Keratinocyte (primary cell): ENCODE measurements around the gene PHACTR1.

Source experiments
- EZH2 ChIP-seq: IDR thresholded peaks from one replicate; pipeline ENCODE4 v1.6.1; 2012; ENCODE audit warnings: inconsistent platforms, mild to moderate bottlenecking, low read length, moderate library complexity
- TF ChIP-seq, protein P1 (sequence below), 3 experiments: IDR thresholded peaks in 1 of 3; conservative IDR thresholded peaks in 1 of 3; optimal IDR thresholded peaks in 1 of 3; 2 replicates in 2 of 3; 3 replicates in 1 of 3; pipeline versions ENCODE3 to v1.5.1; 2011; ENCODE audit warnings: low read length in 3 of 3, mild to moderate bottlenecking in 3 of 3, moderate library complexity in 2 of 3, control low read depth in 1 of 3, inconsistent platforms in 1 of 3; ENCODE audit not compliant: insufficient read depth in 2 of 3; ENCODE audit errors: extremely low read depth in 1 of 3

DNA sequence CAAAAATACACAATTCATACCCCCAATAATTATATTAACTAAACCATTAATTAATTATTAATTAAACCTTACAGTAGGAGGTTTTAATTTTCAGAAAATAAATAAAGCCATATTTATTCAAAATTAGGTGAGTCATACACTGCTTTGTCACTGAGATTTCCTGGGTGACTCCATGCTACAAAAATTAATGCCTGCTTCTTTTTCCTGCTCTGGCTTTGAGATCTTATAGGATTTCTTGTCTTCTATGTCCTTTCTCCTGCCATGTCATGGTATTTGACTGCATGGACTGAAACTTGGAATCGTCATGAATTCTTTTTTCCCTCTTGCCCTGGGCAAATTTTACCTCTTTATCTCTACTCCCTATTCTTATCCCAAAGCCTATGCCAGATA, 133.2 kb downstream of the PHACTR1 start:
- TF ChIP-seq, protein P1, sequence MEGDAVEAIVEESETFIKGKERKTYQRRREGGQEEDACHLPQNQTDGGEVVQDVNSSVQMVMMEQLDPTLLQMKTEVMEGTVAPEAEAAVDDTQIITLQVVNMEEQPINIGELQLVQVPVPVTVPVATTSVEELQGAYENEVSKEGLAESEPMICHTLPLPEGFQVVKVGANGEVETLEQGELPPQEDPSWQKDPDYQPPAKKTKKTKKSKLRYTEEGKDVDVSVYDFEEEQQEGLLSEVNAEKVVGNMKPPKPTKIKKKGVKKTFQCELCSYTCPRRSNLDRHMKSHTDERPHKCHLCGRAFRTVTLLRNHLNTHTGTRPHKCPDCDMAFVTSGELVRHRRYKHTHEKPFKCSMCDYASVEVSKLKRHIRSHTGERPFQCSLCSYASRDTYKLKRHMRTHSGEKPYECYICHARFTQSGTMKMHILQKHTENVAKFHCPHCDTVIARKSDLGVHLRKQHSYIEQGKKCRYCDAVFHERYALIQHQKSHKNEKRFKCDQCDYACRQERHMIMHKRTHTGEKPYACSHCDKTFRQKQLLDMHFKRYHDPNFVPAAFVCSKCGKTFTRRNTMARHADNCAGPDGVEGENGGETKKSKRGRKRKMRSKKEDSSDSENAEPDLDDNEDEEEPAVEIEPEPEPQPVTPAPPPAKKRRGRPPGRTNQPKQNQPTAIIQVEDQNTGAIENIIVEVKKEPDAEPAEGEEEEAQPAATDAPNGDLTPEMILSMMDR (optimal IDR thresholded peaks at IDR 0.05 in 1 of 3, IDR thresholded peaks at IDR 0.05 in 1 of 3, conservative IDR thresholded peaks at IDR 0.05 in 1 of 3; ENCODE audit: extremely low read depth in 1 of 3, insufficient read depth in 2 of 3, low read length in 3 of 3), result no peak
- no peak for TF ChIP-seq EZH2
